ENCODE measurements around the gene PALB2. TPM values are rescaled to one million over a fixed set of nuclear protein-coding genes. Genes with fewer than 3 reads are reported as not detected.
"Not testable (repeated sequence)": the region's sequence is repeated elsewhere in the genome, so short reads cannot be mapped to it uniquely, and the experiment has no call there.

The PALB2 gene
- total RNA-seq, 4 donors from 2014 or later: 6.9 to 13.3 (median 8.6) TPM

GRCh38 chr16:23634461-23635036, 6.6 kb downstream of the PALB2 start:
- Histone ChIP-seq H3K4me3 (no peak overlapping the region), H3K9me3 (no peaks in the 10 kb centered on the region), H3K27me3 (no peaks in the 10 kb centered on the region), H3K27ac (replicated peaks in 1 of 4) (no peak overlapping the region), H3K4me1 (peaks cover 0 to 7% (median 3%) of the 10 kb centered on the region in 4 donors), H3K36me3 (peaks cover 16 to 75% (median 48%) of the 10 kb centered on the region in 4 donors)
- WGBS: 87% methylated on average over 4 of the region's 4 CpGs
- no peak for DNase-seq (ENCODE audit: extremely low spot score)
- intact Hi-C loops (cut with DNase I): no loop called here
- TF ChIP-seq POLR2A (IDR thresholded peaks at IDR 0.05; ENCODE audit: low read depth): no peak
- no peak for TF ChIP-seq POLR2AphosphoS5 (IDR thresholded peaks at IDR 0.05)

GRCh38 chr16:23631874-23632273, 9.2 kb downstream of the PALB2 start:
- H3K4me1 ChIP-seq; intact Hi-C loops (cut with DNase I); H3K4me3 ChIP-seq; H3K27ac ChIP-seq (replicated peaks in 1 of 4); DNase-seq (ENCODE audit: extremely low spot score); H3K27me3 ChIP-seq; H3K9me3 ChIP-seq: not testable (repeated sequence)
- peaks cover 30 to 87% (median 60%) of the 10 kb centered on the region in 4 donors for H3K36me3 ChIP-seq
- WGBS: 98% methylated on average over 3 of the region's 3 CpGs

GRCh38 chr16:23629516-23629915, 11.6 kb downstream of the PALB2 start:
- Histone ChIP-seq H3K4me1 (no peaks in the 10 kb centered on the region), H3K27me3 (no peaks in the 10 kb centered on the region), H3K36me3 (peaks cover 43 to 88% (median 64%) of the 10 kb centered on the region in 4 donors), H3K27ac (replicated peaks in 1 of 4) (no peak overlapping the region), H3K4me3 (no peak overlapping the region), H3K9me3 (no peaks in the 10 kb centered on the region)
- DNase-seq (ENCODE audit: extremely low spot score): no peak
- WGBS: 93% methylated on average over 8 of the region's 8 CpGs
- no peak for TF ChIP-seq EP300 (IDR thresholded peaks at IDR 0.05)
- TF ChIP-seq POLR2AphosphoS5 (IDR thresholded peaks at IDR 0.05): no peak
- no peak for TF ChIP-seq CTCF (IDR thresholded peaks at IDR 0.05)
- TF ChIP-seq POLR2A (IDR thresholded peaks at IDR 0.05; ENCODE audit: low read depth): no peak
- intact Hi-C loops (cut with DNase I): no loop called here

- no peak for DNase-seq (ENCODE audit: extremely low spot score)
- no peak overlapping the region for H3K27ac ChIP-seq (replicated peaks in 1 of 4)
- intact Hi-C loops (cut with DNase I): no loop called here
- H3K36me3 ChIP-seq: peaks cover 63 to 96% (median 88%) of the 10 kb centered on the region in 4 donors
- TF ChIP-seq CTCF (IDR thresholded peaks at IDR 0.05) (no peak), POLR2A (IDR thresholded peaks at IDR 0.05; ENCODE audit: low read depth) (no peak), POLR2AphosphoS5 (IDR thresholded peaks at IDR 0.05) (no peak), EP300 (IDR thresholded peaks at IDR 0.05) (no peak)
- no peaks in the 10 kb centered on the region for H3K27me3 ChIP-seq
- H3K4me3 ChIP-seq: no peak overlapping the region
- H3K4me1 ChIP-seq: no peaks in the 10 kb centered on the region
- H3K9me3 ChIP-seq: no peaks in the 10 kb centered on the region
Measured at GRCh38 chr16:23624092-23624491, 17.0 kb downstream of the PALB2 start.

GRCh38 chr16:23615805-23616204, 25.3 kb downstream of the PALB2 start:
- Histone ChIP-seq H3K4me1 (no peaks in the 10 kb centered on the region), H3K27me3 (no peaks in the 10 kb centered on the region), H3K9me3 (no peaks in the 10 kb centered on the region), H3K4me3 (no peak overlapping the region), H3K36me3 (peaks cover 26 to 92% (median 60%) of the 10 kb centered on the region in 4 donors), H3K27ac (replicated peaks in 1 of 4) (no peak overlapping the region)
- intact Hi-C loops (cut with DNase I): no loop called here
- DNase-seq (ENCODE audit: extremely low spot score): no peak
- no peak for TF ChIP-seq CTCF (IDR thresholded peaks at IDR 0.05)
- no peak for TF ChIP-seq POLR2AphosphoS5 (IDR thresholded peaks at IDR 0.05)
- no peak for TF ChIP-seq POLR2A (IDR thresholded peaks at IDR 0.05; ENCODE audit: low read depth)
- TF ChIP-seq EP300 (IDR thresholded peaks at IDR 0.05): no peak
- 93% methylated on average over 9 of the region's 9 CpGs for WGBS

GRCh38 chr16:23611936-23612335, 29.2 kb downstream of the PALB2 start:
- DNase-seq (ENCODE audit: extremely low spot score): no peak
- H3K36me3 ChIP-seq: peaks cover 13 to 90% (median 41%) of the 10 kb centered on the region in 4 donors
- TF ChIP-seq CTCF (IDR thresholded peaks at IDR 0.05) (no peak), EP300 (IDR thresholded peaks at IDR 0.05) (no peak), POLR2A (IDR thresholded peaks at IDR 0.05; ENCODE audit: low read depth) (no peak), POLR2AphosphoS5 (IDR thresholded peaks at IDR 0.05) (no peak)
- H3K9me3 ChIP-seq: no peaks in the 10 kb centered on the region
- intact Hi-C loops (cut with DNase I): no loop called here
- WGBS: 98% methylated on average over 3 of the region's 3 CpGs
- H3K27ac ChIP-seq (replicated peaks in 1 of 4): no peak overlapping the region
- H3K27me3 ChIP-seq: no peaks in the 10 kb centered on the region
- no peaks in the 10 kb centered on the region for H3K4me1 ChIP-seq
- no peak overlapping the region for H3K4me3 ChIP-seq

GRCh38 chr16:23610905-23611304, 30.2 kb downstream of the PALB2 start:
- H3K4me1 ChIP-seq; H3K27ac ChIP-seq (replicated peaks in 1 of 4); H3K9me3 ChIP-seq; H3K27me3 ChIP-seq; intact Hi-C loops (cut with DNase I); DNase-seq (ENCODE audit: extremely low spot score); H3K4me3 ChIP-seq: not testable (repeated sequence)
- WGBS: over 99% methylated on average over 6 of the region's 6 CpGs
- H3K36me3 ChIP-seq: peaks cover 18 to 90% (median 46%) of the 10 kb centered on the region in 4 donors
